Prostate gland (tissue), 2 donors: ENCODE measurements around the gene ZSCAN21.

Source experiments
- POLR2AphosphoS5 ChIP-seq: sonication (generic); formaldehyde crosslinking; IDR thresholded peaks from one replicate; pipeline ENCODE4 v1.6.1; 2017; ENCODE audit warnings: antibody characterized with exemption
- TF ChIP-seq, protein P1 (sequence below), 4 experiments: fragments of 200-600 bp in 2 of 4; fragments of 450-650 bp in 2 of 4; sonication (generic) in 2 of 4; IDR thresholded peaks; 1 replicate in 3 of 4; 2 replicates in 1 of 4; pipeline ENCODE4 v1.5.1; 2016 to 2019; ENCODE audit warnings: antibody characterized with exemption in 4 of 4, mild to moderate bottlenecking in 2 of 4, moderate library complexity in 2 of 4

DNA sequence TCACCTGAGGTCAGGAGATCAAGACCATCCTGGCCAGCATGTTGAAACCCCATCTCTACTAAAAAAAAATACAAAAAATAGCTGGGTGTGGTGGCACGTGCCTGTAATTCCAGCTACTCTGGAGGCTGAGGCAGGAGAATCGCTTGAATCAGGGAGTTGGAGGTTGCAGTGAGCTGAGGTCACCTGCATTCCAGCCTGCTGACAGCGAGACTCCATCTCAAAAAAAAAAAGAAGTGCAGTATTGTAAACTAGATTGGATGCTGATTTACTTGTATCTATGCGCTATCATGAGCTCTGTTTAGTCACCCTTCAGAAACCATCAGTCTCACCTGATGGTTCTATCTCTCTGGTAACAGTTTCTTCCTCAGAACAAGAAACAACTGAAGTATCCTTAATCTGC, 13.8 kb downstream of the ZSCAN21 start:
- TF ChIP-seq, protein P1, sequence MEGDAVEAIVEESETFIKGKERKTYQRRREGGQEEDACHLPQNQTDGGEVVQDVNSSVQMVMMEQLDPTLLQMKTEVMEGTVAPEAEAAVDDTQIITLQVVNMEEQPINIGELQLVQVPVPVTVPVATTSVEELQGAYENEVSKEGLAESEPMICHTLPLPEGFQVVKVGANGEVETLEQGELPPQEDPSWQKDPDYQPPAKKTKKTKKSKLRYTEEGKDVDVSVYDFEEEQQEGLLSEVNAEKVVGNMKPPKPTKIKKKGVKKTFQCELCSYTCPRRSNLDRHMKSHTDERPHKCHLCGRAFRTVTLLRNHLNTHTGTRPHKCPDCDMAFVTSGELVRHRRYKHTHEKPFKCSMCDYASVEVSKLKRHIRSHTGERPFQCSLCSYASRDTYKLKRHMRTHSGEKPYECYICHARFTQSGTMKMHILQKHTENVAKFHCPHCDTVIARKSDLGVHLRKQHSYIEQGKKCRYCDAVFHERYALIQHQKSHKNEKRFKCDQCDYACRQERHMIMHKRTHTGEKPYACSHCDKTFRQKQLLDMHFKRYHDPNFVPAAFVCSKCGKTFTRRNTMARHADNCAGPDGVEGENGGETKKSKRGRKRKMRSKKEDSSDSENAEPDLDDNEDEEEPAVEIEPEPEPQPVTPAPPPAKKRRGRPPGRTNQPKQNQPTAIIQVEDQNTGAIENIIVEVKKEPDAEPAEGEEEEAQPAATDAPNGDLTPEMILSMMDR (IDR thresholded peaks at IDR 0.05) = no peak
- no peak for TF ChIP-seq POLR2AphosphoS5
